ENCODE results near the gene CBX5. TPM values are rescaled to one million over a fixed set of nuclear protein-coding genes. Genes with fewer than 3 reads are reported as not detected.
"Not testable (repeated sequence)": the region's sequence is repeated elsewhere in the genome, so short reads cannot be mapped to it uniquely, and the experiment has no call there.

CBX5 gene
- total RNA-seq, 2 experiments from 2014 or later: 115 to 299 TPM

- H3K9me2 ChIP-seq (ENCODE audit: insufficient read depth, low read length): no peaks in the 10 kb centered on the region
- BruUV-seq (replicated peaks): no TSS peak
- ChIA-PET POLR2A (interaction anchor here (0.6 to 1.2 kb wide), 4 partner anchors 13 to 460 kb away, joined by 3 to 5 read pairs (median 3); no protein-coding TSS in a partner anchor), CTCF (ENCODE audit: unreplicated experiment) (no interaction called here)
- TF ChIP-seq EZH2phosphoT487 (IDR thresholded peaks at IDR 0.05; ENCODE audit: borderline replicate concordance, low read depth, low read length): no peak
- TF ChIP-seq, protein P1, sequence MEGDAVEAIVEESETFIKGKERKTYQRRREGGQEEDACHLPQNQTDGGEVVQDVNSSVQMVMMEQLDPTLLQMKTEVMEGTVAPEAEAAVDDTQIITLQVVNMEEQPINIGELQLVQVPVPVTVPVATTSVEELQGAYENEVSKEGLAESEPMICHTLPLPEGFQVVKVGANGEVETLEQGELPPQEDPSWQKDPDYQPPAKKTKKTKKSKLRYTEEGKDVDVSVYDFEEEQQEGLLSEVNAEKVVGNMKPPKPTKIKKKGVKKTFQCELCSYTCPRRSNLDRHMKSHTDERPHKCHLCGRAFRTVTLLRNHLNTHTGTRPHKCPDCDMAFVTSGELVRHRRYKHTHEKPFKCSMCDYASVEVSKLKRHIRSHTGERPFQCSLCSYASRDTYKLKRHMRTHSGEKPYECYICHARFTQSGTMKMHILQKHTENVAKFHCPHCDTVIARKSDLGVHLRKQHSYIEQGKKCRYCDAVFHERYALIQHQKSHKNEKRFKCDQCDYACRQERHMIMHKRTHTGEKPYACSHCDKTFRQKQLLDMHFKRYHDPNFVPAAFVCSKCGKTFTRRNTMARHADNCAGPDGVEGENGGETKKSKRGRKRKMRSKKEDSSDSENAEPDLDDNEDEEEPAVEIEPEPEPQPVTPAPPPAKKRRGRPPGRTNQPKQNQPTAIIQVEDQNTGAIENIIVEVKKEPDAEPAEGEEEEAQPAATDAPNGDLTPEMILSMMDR (conservative IDR thresholded peaks at IDR 0.05; ENCODE audit: low read length): no peak
- no peak for DNase-seq (ENCODE audit: low spot score)
- H3K27ac ChIP-seq (ENCODE audit: low read depth, low read length, poor library complexity, severe bottlenecking): no peak overlapping the region
- H3K4me2 ChIP-seq (ENCODE audit: low read length): no peak overlapping the region
- intact Hi-C loops (cut with micrococcal nuclease; ENCODE audit: unreplicated experiment): no loop called here
- peaks cover 8% of the 10 kb centered on the region; the same call in 1 of the 2 replicates for H3K79me2 ChIP-seq (ENCODE audit: insufficient read depth, low read depth, low read length)
- H3K4me3 ChIP-seq (ENCODE audit: low read depth, low read length, poor library complexity, severe bottlenecking): no peak overlapping the region
- H4K20me1 ChIP-seq (ENCODE audit: insufficient read depth, low read length): no peaks in the 10 kb centered on the region
- H2AFZ ChIP-seq (ENCODE audit: low read length): no peak overlapping the region
- H3K9me3 ChIP-seq (ENCODE audit: low read length): no peaks in the 10 kb centered on the region
- peaks cover 33% of the 10 kb centered on the region for H3K4me1 ChIP-seq (ENCODE audit: insufficient read depth, low read length, poor library complexity, severe bottlenecking)
- H3K36me3 ChIP-seq (ENCODE audit: insufficient read depth, low read length): no peaks in the 10 kb centered on the region
These were observed 92.8 kb downstream of the CBX5 start for GRCh38 chr12:54187075-54187474.

- no peaks in the 10 kb centered on the region for H3K36me3 ChIP-seq (ENCODE audit: insufficient read depth, low read length)
- H3K9me2 ChIP-seq (ENCODE audit: insufficient read depth, low read length): no peaks in the 10 kb centered on the region
- no peak overlapping the region for H3K27ac ChIP-seq (ENCODE audit: low read depth, low read length, poor library complexity, severe bottlenecking)
- peaks cover 8% of the 10 kb centered on the region; the same call in 1 of the 2 replicates for H3K79me2 ChIP-seq (ENCODE audit: insufficient read depth, low read depth, low read length)
- POLR2A ChIA-PET: interaction anchor here (1.2 kb wide), 1 partner anchor 459 kb away, joined by 3 read pairs; no protein-coding TSS in a partner anchor
- H2AFZ ChIP-seq (ENCODE audit: low read length): no peak overlapping the region
- H3K4me3 ChIP-seq (ENCODE audit: low read depth, low read length, poor library complexity, severe bottlenecking): no peak overlapping the region
- intact Hi-C loops (cut with micrococcal nuclease; ENCODE audit: unreplicated experiment): no loop called here
- TF ChIP-seq, protein P1 (conservative IDR thresholded peaks at IDR 0.05; ENCODE audit: low read length): no peak
- no peak for TF ChIP-seq EZH2phosphoT487 (IDR thresholded peaks at IDR 0.05; ENCODE audit: borderline replicate concordance, low read depth, low read length)
- no TSS peak for BruUV-seq (replicated peaks)
- H3K4me2 ChIP-seq (ENCODE audit: low read length): no peak overlapping the region
- H3K4me1 ChIP-seq (ENCODE audit: insufficient read depth, low read length, poor library complexity, severe bottlenecking): peaks cover 23% of the 10 kb centered on the region
- H3K9me3 ChIP-seq (ENCODE audit: low read length): no peaks in the 10 kb centered on the region
- CTCF ChIA-PET (ENCODE audit: unreplicated experiment): no interaction called here
- DNase-seq (ENCODE audit: low spot score): no peak
- H4K20me1 ChIP-seq (ENCODE audit: insufficient read depth, low read length): no peaks in the 10 kb centered on the region
These were observed 94.0 kb downstream of the CBX5 start for GRCh38 chr12:54185919-54186318.

DNA sequence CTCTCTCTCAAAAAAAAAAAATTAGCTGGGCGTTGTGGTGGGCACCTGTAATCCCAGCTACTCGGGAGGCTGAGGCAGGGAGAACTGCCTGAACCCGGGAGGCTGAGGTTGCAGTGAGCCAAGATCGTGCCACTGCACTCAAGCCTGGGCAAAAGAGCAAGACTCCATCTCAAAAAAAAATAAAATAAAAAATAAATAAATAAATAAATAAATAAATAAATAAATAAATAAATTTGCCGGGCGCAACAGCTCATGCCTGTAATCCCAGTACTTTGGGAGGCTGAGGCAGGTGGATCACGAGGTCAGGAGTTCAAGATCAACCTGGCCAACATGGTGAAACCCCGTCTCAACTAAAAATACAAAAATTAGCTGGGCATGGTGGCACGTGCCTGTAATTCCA is 94.6 kb downstream of the CBX5 start:
- H3K4me3 ChIP-seq (ENCODE audit: low read depth, low read length, poor library complexity, severe bottlenecking); H3K4me2 ChIP-seq (ENCODE audit: low read length); H3K9me2 ChIP-seq (ENCODE audit: insufficient read depth, low read length); DNase-seq (ENCODE audit: low spot score); H3K9me3 ChIP-seq (ENCODE audit: low read length); CTCF ChIA-PET (ENCODE audit: unreplicated experiment); H4K20me1 ChIP-seq (ENCODE audit: insufficient read depth, low read length); H3K79me2 ChIP-seq (ENCODE audit: insufficient read depth, low read depth, low read length); H3K27ac ChIP-seq (ENCODE audit: low read depth, low read length, poor library complexity, severe bottlenecking); H3K36me3 ChIP-seq (ENCODE audit: insufficient read depth, low read length); intact Hi-C loops (cut with micrococcal nuclease; ENCODE audit: unreplicated experiment); H2AFZ ChIP-seq (ENCODE audit: low read length); BruUV-seq (replicated peaks); POLR2A ChIA-PET: not testable (repeated sequence)
- peaks cover 16% of the 10 kb centered on the region for H3K4me1 ChIP-seq (ENCODE audit: insufficient read depth, low read length, poor library complexity, severe bottlenecking)
